IMR-90 (cell line): ENCODE measurements around the gene MOB2. TPM values are rescaled to one million over a fixed set of nuclear protein-coding genes. Genes with fewer than 3 reads are reported as not detected.

Experiments used
- ATAC-seq: fragments of 200-7000 bp; cut with Tn5 transposase; 2 replicates; pipeline ENCODE4 v1.9.1; 2020; ENCODE audit warnings: low read depth, mild to moderate bottlenecking, moderate library complexity
- BruUV-seq: library from RNA; stranded (reverse); fragments of 400-500 nt; replicated peaks from 2 replicates; lab custom pipeline; 2021; lab: Mats Ljungman, UMichigan
- CTCF ChIA-PET: fragments of 300-600 bp; formaldehyde crosslinking; extraction: SDS; loops from one replicate; lab custom pipeline; 2021; ENCODE audit warnings: antibody characterized with exemption; lab: Yijun Ruan, JAX
- POLR2A ChIA-PET: fragments of 300-600 bp; sonication (Branson Sonifier 250); formaldehyde crosslinking; loops from one replicate; lab custom pipeline; 2022; ENCODE audit warnings: antibody characterized with exemption; ENCODE audit not compliant: unreplicated experiment; lab: Charles Lee
- DNase-seq: peaks from one replicate; pipeline ENCODE4 v3.0.0; 2013
- H2AFZ ChIP-seq: replicated peaks from 2 replicates; pipeline ENCODE3; 2013; ENCODE audit warnings: low read length, mild to moderate bottlenecking; ENCODE audit not compliant: poor library complexity
- H2AK5ac ChIP-seq: 2 replicates; pipeline ENCODE4 v1.6.1; 2013; ENCODE audit warnings: low read depth, low read length, inconsistent platforms
- H2AK9ac ChIP-seq: replicated peaks from 2 replicates; pipeline ENCODE3; 2013; ENCODE audit warnings: mild to moderate bottlenecking, low read depth, low read length, moderate library complexity; ENCODE audit not compliant: poor library complexity
- H2BK120ac ChIP-seq: 2 replicates; pipeline ENCODE4 v1.6.1; 2013; ENCODE audit warnings: low read depth, low read length, inconsistent platforms
- H2BK15ac ChIP-seq: 3 replicates; pipeline ENCODE4 v1.6.1; 2013; ENCODE audit warnings: low read depth, low read length, inconsistent platforms
- H2BK20ac ChIP-seq: 2 replicates; pipeline ENCODE4 v1.6.1; 2013; ENCODE audit warnings: low read depth, mild to moderate bottlenecking, inconsistent platforms, low read length, moderate library complexity
- H2BK5ac ChIP-seq: 2 replicates; pipeline ENCODE4 v1.6.1; 2013; ENCODE audit warnings: mild to moderate bottlenecking, low read depth, low read length, inconsistent platforms; ENCODE audit not compliant: poor library complexity, severe bottlenecking
- H3K14ac ChIP-seq: replicated peaks from 2 replicates; pipeline ENCODE4 v1.6.1; 2013; ENCODE audit warnings: low read depth, low read length, inconsistent platforms
- H3K18ac ChIP-seq: 2 replicates; pipeline ENCODE4 v1.6.1; 2013; ENCODE audit warnings: low read depth, low read length, control low read depth
- H3K23ac ChIP-seq: 2 replicates; pipeline ENCODE4 v1.6.1; 2013; ENCODE audit warnings: low read depth, low read length, inconsistent platforms
- H3K27ac ChIP-seq: 2 replicates; pipeline ENCODE4 v1.5.1; 2013; ENCODE audit warnings: mild to moderate bottlenecking, control low read depth, low read length; ENCODE audit not compliant: insufficient read depth
- H3K27me3 ChIP-seq: 2 replicates; pipeline ENCODE4 v1.6.1; 2013; ENCODE audit warnings: low read length; ENCODE audit not compliant: control insufficient read depth, insufficient read depth
- H3K36me3 ChIP-seq: 2 replicates; pipeline ENCODE4 v1.6.1; 2013; ENCODE audit warnings: low read length, mixed read lengths; ENCODE audit not compliant: control insufficient read depth, insufficient read depth
- H3K4ac ChIP-seq: 2 replicates; pipeline ENCODE4 v1.6.1; 2013; ENCODE audit warnings: low read depth, low read length, inconsistent platforms
- H3K4me1 ChIP-seq: 2 replicates; pipeline ENCODE4 v1.6.1; 2013; ENCODE audit warnings: low read length, mixed read lengths; ENCODE audit not compliant: control insufficient read depth, insufficient read depth
- H3K4me2 ChIP-seq: 2 replicates; pipeline ENCODE4 v1.6.1; 2013; ENCODE audit warnings: low read depth, mild to moderate bottlenecking, control low read depth, low read length, moderate library complexity
- H3K4me3 ChIP-seq: 2 replicates; pipeline ENCODE4 v1.5.1; 2013; ENCODE audit warnings: low read depth, mild to moderate bottlenecking, control low read depth, low read length, moderate library complexity; ENCODE audit not compliant: insufficient read depth
- H3K56ac ChIP-seq: 2 replicates; pipeline ENCODE4 v1.6.1; 2013; ENCODE audit warnings: low read length, inconsistent platforms; ENCODE audit not compliant: insufficient read depth; ENCODE audit errors: extremely low read depth
- H3K79me1 ChIP-seq, 2 experiments: 2 replicates each; pipeline ENCODE4 v1.6.1; 2013; ENCODE audit warnings: low read length in 2 of 2, inconsistent platforms in 1 of 2, low read depth in 1 of 2
- H3K9ac ChIP-seq: 2 replicates; pipeline ENCODE4 v1.6.1; 2013; ENCODE audit warnings: low read depth, low read length, control low read depth
- H3K9me1 ChIP-seq: 2 replicates; pipeline ENCODE4 v1.6.1; 2013; ENCODE audit warnings: low read length, inconsistent platforms; ENCODE audit not compliant: insufficient read depth
- H3K9me3 ChIP-seq: 2 replicates; pipeline ENCODE4 v1.6.1; 2013; ENCODE audit warnings: low read length; ENCODE audit not compliant: control insufficient read depth, insufficient read depth
- H4K20me1 ChIP-seq: 2 replicates; pipeline ENCODE4 v1.6.1; 2013; ENCODE audit warnings: low read length, inconsistent platforms; ENCODE audit not compliant: insufficient read depth
- H4K5ac ChIP-seq: 2 replicates; pipeline ENCODE4 v1.6.1; 2013; ENCODE audit warnings: mild to moderate bottlenecking, low read depth, low read length, control low read depth
- H4K8ac ChIP-seq, 2 experiments: 2 replicates each; pipeline ENCODE4 v1.6.1; 2013; ENCODE audit warnings: low read depth in 2 of 2, low read length in 2 of 2, control low read depth in 1 of 2, inconsistent platforms in 1 of 2
- H4K91ac ChIP-seq: 2 replicates; pipeline ENCODE4 v1.6.1; 2013; ENCODE audit warnings: low read depth, low read length, inconsistent platforms; ENCODE audit not compliant: insufficient read depth
- BHLHE40 ChIP-seq: fragments of 150-350 bp; IDR thresholded peaks from 2 replicates; pipeline ENCODE4 v1.6.1; 2016; ENCODE audit warnings: mild to moderate bottlenecking, low read depth, low read length
- CEBPB ChIP-seq: IDR thresholded peaks from 2 replicates; pipeline ENCODE4 v1.6.1; 2012; ENCODE audit warnings: low read depth, low read length, improper control_type of control experiment
- CHD1 ChIP-seq: IDR thresholded peaks from 2 replicates; pipeline ENCODE4 v1.6.1; 2012; ENCODE audit warnings: low read depth, low read length, improper control_type of control experiment
- CTCF ChIP-seq: conservative IDR thresholded peaks from 2 replicates; pipeline ENCODE4 v1.5.1; 2012; ENCODE audit warnings: mild to moderate bottlenecking, low read depth, low read length, improper control_type of control experiment
- ELK1 ChIP-seq: fragments of 150-350 bp; IDR thresholded peaks from 2 replicates; pipeline ENCODE4 v1.6.1; 2016; ENCODE audit warnings: low read depth, mild to moderate bottlenecking, low read length, moderate library complexity, borderline replicate concordance
- FOS ChIP-seq: fragments of 150-350 bp; IDR thresholded peaks from 2 replicates; pipeline ENCODE4 v1.6.1; 2016; ENCODE audit warnings: low read depth, low read length
- MAFK ChIP-seq: IDR thresholded peaks from 2 replicates; pipeline ENCODE4 v1.6.1; 2012; ENCODE audit warnings: low read depth, low read length, improper control_type of control experiment
- MAZ ChIP-seq: IDR thresholded peaks from 2 replicates; pipeline ENCODE4 v1.6.1; 2012; ENCODE audit warnings: low read depth, mild to moderate bottlenecking, low read length, improper control_type of control experiment, moderate library complexity, borderline replicate concordance
- MXI1 ChIP-seq: IDR thresholded peaks from 2 replicates; pipeline ENCODE4 v1.6.1; 2012; ENCODE audit warnings: low read depth, mild to moderate bottlenecking, low read length, moderate library complexity, borderline replicate concordance
- NFE2L2 ChIP-seq: fragments of 150-350 bp; IDR thresholded peaks from 2 replicates; pipeline ENCODE4 v1.6.1; 2016; ENCODE audit warnings: low read depth, mild to moderate bottlenecking, low read length
- POLR2A ChIP-seq: IDR thresholded peaks from 2 replicates; pipeline ENCODE4 v1.6.1; 2012; ENCODE audit warnings: mild to moderate bottlenecking, low read depth, low read length
- RAD21 ChIP-seq: IDR thresholded peaks from 2 replicates; pipeline ENCODE4 v1.6.1; 2012; ENCODE audit warnings: low read length, improper control_type of control experiment
- RCOR1 ChIP-seq: IDR thresholded peaks from 2 replicates; pipeline ENCODE4 v1.6.1; 2012; ENCODE audit warnings: mild to moderate bottlenecking, low read length, improper control_type of control experiment; ENCODE audit not compliant: insufficient replicate concordance
- RFX5 ChIP-seq: IDR thresholded peaks from 2 replicates; pipeline ENCODE4 v1.8.0; 2012; ENCODE audit warnings: low read depth, mild to moderate bottlenecking, low read length, moderate library complexity
- SMC3 ChIP-seq: fragments of 150-350 bp; IDR thresholded peaks from 2 replicates; pipeline ENCODE4 v1.6.1; 2016; ENCODE audit warnings: low read depth, mild to moderate bottlenecking, antibody characterized with exemption, low read length, moderate library complexity
- USF2 ChIP-seq: fragments of 150-350 bp; IDR thresholded peaks from 2 replicates; pipeline ENCODE4 v1.6.1; 2017; ENCODE audit warnings: mild to moderate bottlenecking, antibody characterized with exemption, low read length, low read depth
- WGBS, 2 experiments: methylation state at CpG; one replicate each; pipeline versions ENCODE4 v1.1.5 to v1.1.7; 2013; ENCODE audit warnings: missing lambda C conversion rate in 2 of 2; ENCODE audit not compliant: insufficient read length in 1 of 2; ENCODE audit errors: extremely low coverage in 2 of 2; 5-methylcytosine and 5-hydroxymethylcytosine counted together
- dilution Hi-C: fragments of 300-500 bp; cut with HindIII; formaldehyde crosslinking; loops from one replicate; pipeline ENCODE4 v1.14.3; 2018; ENCODE audit warnings: low sequenced_read_pairs; ENCODE audit not compliant: unreplicated experiment
- in situ Hi-C: fragments of 300-500 bp; cut with MboI; formaldehyde crosslinking; loops from 3 replicates; pipeline ENCODE4 v1.14.3; 2019; ENCODE audit warnings: low sequenced_read_pairs, inconsistent platforms, mixed read lengths
- intact Hi-C: fragments of 100-400 bp; cut with micrococcal nuclease; formaldehyde crosslinking; loops from 2 replicates; pipeline ENCODE4 v1.10.0; 2022
- polyA plus RNA-seq, 3 experiments: library from polyadenylated mRNA; depleted of rRNA; stranded (reverse); fragments of >200 nt; gene quantifications; 2 replicates each; pipeline ENCODE4 v1.2.3, GENCODE V29; 2012; ENCODE audit warnings: low replicate concordance in 1 of 3
- total RNA-seq: library from RNA; depleted of rRNA; stranded (reverse); fragments of >200 nt; gene quantifications from 2 replicates; pipeline ENCODE4 v1.2.3, GENCODE V29; 2012

MOB2 gene
- total and polyA plus RNA-seq, 2 of the 4 experiments (the other 2 are of a cell fraction): 23.7 to 36.2 TPM

- Histone ChIP-seq H2BK20ac (no peak overlapping the region), H3K14ac (no peak overlapping the region), H4K91ac (no peak overlapping the region), H2BK15ac (no peak overlapping the region), H2AFZ (no peak overlapping the region), H2BK120ac (no peak overlapping the region), H3K36me3 (no peaks in the 10 kb centered on the region), H3K9me1 (no peaks in the 10 kb centered on the region; the same call in 1 of the 2 replicates), H3K23ac (no peak overlapping the region), H2BK5ac (no peak overlapping the region), H3K79me1 (peaks cover 30 to 66% of the 10 kb centered on the region in 2 experiments), H4K5ac (no peak overlapping the region), H4K20me1 (peaks cover 93% of the 10 kb centered on the region), H4K8ac (no peak overlapping the region), H3K18ac (no peak overlapping the region), H3K27ac (no peak overlapping the region), H2AK9ac (no peak overlapping the region), H3K56ac (no peak overlapping the region), H3K4ac (no peak overlapping the region), H2AK5ac (no peak overlapping the region), H3K9ac (no peak overlapping the region), H3K27me3 (no peaks in the 10 kb centered on the region), H3K4me1 (peaks cover 19% of the 10 kb centered on the region), H3K4me2 (no peak overlapping the region), H3K9me3 (no peaks in the 10 kb centered on the region), H3K4me3 (no peak overlapping the region)
- in situ Hi-C loops (loop anchor here (25.0 kb wide), 1 partner anchor 308 kb away; the partner anchor contains the start of gene MUC5B), dilution Hi-C loops (no loop called here), intact Hi-C loops (no loop called here)
- TF ChIP-seq MAZ (no peak), POLR2A (no peak), CHD1 (no peak), USF2 (no peak), RCOR1 (no peak), NFE2L2 (no peak), RAD21 (no peak), MAFK (no peak), MXI1 (no peak), ELK1 (no peak), RFX5 (no peak), SMC3 (no peak), FOS (no peak), CTCF (no peak), BHLHE40 (no peak), CEBPB (no peak)
- no TSS peak for BruUV-seq
- DNase-seq (no peak), ATAC-seq (no peak)
- ChIA-PET CTCF (no interaction called here), POLR2A (no interaction called here)
- WGBS, 2 experiments: 67% methylated on average over 5 of the region's 13 CpGs; no CpG with 5 or more reads in 1 of the 2 experiments
Observed at GRCh38 chr11:1520209-1520662, 33.7 kb upstream of the MOB2 start.
